DMS53 (cell line): ENCODE measurements around the gene AJM1.
A peak's percentile ranks its signal among the peaks of the same experiment; 100 is the strongest.

Experiments used
- DNase-seq: peaks from one replicate; lab custom pipeline; 2025; lab: John Stamatoyannopoulos, UW

AJM1 gene

DNA sequence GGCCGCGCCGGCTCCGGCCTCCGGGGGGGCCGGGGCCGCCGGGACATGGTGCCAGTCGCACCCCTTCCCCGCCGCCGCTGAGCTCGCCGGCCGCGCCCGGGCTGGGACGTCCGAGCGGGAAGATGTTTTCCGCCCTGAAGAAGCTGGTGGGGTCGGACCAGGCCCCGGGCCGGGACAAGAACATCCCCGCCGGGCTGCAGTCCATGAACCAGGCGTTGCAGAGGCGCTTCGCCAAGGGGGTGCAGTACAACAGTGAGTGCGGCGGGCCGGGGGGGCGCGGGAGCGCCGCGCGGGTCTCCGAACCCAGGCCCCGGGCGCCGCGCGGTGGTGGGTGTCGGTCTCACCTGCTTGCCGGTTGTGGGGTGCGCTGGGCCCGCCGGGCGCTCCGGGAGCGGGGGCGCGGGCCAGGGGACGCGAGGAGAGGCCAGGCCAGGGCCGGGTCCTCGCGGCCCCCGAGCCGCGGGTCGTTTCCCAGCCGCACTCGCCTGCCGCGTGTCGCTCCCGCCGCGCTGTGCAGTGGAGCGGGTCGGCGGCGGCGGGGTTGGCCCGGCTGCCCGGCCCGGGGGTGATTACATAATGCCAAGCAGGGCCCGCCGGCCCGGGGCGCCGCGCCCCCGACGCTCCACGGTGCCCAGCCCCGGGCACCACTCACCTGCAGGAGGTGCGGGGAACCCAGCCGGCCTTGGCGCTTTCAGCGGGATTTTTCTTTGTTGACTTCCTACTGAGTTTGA lies 34.0 kb upstream of the AJM1 start:
- DNase-seq, result peak; percentile 65

- DNase-seq, result peak; percentile 65
Measured at GRCh38 chr9:136808806-136809158, 33.5 kb upstream of the AJM1 start.

GRCh38 chr9:136814725-136815421 lies 27.4 kb upstream of the AJM1 start:
- DNase-seq, result no peak

DNA sequence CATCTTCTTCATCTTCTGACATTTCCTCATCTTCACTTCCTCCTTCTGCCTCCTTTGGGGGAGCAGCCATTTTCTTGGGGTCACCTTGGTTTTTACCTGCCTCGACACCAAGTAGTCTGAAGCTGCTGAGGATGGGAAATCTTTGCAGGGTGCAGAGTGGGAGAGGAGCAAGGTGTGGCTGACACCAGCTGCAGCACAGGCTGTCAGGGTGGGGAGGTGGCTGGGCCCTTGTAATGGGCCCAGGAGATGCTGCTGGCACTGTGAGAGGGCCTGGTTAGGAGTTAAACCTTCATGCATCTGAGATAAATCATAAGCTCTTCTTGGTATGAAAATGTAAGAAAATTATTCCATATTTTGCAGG lies 26.9 kb upstream of the AJM1 start:
- DNase-seq, result no peak

GRCh38 chr9:136820971-136821825 lies 21.1 kb upstream of the AJM1 start:
- no peak for DNase-seq

- no peak for DNase-seq
Measured at GRCh38 chr9:136821826-136822544, 20.3 kb upstream of the AJM1 start.

GRCh38 chr9:136823136-136824046 lies 18.9 kb upstream of the AJM1 start:
- DNase-seq, result peak; percentile 47

GRCh38 chr9:136824496-136825225 lies 17.6 kb upstream of the AJM1 start:
- DNase-seq, result no peak

- no peak for DNase-seq
Measured at GRCh38 chr9:136825295-136826187, 16.7 kb upstream of the AJM1 start.

GRCh38 chr9:136826188-136826541 lies 16.1 kb upstream of the AJM1 start:
- no peak for DNase-seq

DNA sequence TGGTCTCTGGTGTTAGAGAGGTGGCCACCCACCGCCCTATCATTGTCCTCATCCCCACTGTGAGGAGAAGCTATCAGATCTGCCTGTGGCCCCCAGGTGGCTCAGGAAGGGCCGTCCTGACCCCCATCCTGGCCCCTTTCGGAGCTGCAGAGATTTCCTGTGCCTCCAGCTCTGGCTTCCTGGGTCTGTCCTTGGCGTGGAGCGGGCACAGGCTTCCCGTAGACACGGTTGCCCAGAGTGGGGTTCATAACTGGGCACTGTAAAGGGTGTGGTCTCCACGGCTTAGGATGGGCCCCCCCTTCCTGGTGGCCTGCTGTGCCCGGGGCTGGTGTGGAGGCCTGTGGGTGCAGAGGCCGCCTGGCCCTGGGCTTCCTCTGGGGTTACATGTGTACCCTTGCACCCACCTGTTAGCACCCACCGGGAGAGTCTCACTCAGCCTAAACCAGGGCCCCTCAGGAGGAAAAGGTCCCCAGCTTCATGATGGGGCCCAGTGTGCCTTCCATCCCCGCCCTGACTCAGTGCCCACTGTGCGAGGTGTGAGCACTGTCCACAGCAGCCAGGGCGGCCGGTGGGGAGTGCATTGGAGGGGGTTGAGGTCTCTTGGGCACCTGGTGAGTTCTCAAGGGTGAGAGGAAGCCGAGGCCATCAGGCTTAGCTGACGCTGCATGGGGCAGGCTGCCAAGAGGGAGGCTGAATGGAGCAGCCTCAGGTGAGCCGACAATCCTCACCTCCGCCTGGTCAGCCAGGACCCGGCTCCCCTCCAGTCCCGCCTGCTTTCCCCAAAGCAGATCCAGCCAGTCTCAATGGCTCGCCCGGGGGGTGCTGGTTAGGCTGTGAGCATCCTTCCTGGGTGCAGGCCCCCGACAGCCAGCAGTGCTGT lies 15.3 kb upstream of the AJM1 start:
- DNase-seq, result no peak

GRCh38 chr9:136827794-136828473 lies 14.3 kb upstream of the AJM1 start:
- DNase-seq, result no peak

DNA sequence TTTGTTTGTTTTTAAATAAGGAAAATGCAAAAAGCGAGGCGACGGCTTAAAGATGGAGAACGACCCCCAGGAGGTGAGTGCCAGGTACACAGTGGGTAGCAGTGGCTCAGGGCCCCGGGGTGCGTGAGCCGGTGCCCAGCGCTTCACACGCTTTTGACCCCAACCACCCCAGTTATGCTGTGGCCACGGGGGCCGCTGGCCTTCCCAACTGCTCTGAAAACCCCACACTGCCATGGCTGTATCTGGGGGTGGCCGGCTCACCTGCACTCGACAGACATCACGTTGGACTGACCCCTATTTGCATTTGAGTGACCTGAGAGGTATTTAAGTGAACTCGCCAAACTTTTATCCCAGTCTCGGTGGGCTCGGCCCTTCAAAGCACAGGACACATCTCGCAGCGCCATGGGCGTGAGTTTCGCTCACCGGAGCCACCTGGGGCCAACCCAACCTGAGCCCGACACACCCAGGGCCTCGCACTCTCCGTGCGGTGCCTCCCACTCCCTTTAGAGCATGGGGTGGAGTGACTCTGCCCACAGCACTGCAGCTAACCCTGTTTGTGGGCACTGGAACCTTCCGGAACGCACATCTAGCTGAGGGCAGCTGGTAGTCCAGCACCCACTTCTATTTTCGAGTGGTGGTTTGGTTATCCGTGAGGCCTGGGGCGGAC lies 13.7 kb upstream of the AJM1 start:
- DNase-seq, result no peak

DNA sequence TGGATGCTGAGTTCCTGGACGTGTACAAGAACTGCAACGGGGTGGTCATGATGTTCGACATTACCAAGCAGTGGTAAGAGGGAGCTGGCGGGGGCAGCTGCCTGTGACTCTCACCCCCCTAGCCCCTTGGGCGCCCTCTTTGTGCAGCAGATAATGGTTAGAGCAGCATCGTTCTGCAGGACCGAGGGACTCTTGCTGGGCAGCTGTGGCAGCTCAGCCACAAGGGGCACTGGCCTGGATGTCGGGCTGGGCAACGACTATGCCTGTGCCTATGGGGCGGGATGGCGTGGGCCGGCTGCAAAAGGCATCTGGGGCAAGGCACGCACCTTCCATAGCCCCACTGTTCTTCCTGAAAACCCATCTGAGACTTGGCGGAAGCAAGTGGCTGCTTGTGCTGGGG lies 12.9 kb upstream of the AJM1 start:
- no peak for DNase-seq

DNA sequence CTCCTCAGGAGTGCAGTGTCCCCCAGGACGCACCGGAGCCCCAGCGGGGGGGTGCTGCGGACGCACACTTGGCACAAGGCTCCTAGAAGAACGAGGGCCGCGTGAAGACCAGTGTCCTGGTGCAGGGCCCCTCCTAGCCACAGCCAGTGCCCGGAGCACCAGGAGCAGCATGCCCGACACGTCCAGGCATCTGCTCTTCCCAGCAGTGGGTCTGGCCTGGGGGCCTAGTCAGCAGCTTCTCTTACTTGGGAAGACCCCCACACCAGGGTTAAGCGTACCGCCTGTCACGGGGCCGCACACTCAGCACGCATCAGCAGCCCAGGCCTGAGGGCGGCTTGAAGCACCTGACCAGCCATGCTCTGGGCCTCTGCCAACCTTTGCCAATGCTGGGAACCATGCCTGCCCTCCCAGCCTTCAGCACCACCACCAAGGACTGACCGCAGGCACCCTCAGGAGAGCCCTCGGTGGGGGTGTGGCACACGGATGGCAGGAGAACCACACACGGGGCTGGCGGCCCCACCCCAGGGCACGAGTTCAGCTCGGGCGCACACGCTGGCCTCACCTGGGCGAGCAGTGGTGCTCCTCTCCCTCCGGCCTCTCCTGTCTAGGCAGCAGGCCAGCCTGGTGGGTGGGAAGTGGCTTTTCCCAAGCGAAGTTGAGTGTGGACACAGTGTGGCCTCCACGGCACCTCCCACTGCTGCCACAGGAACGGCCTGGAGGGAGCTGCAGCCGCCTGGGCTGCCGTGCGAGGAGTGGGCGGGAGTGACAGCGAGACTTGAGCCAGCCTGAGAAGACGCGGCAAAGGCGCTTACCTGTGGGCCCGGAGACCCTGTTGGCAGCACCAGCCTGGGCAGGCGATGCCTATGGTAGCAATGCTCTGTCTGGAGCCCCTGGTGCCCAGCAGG lies 12.0 kb upstream of the AJM1 start:
- no peak for DNase-seq

DNA sequence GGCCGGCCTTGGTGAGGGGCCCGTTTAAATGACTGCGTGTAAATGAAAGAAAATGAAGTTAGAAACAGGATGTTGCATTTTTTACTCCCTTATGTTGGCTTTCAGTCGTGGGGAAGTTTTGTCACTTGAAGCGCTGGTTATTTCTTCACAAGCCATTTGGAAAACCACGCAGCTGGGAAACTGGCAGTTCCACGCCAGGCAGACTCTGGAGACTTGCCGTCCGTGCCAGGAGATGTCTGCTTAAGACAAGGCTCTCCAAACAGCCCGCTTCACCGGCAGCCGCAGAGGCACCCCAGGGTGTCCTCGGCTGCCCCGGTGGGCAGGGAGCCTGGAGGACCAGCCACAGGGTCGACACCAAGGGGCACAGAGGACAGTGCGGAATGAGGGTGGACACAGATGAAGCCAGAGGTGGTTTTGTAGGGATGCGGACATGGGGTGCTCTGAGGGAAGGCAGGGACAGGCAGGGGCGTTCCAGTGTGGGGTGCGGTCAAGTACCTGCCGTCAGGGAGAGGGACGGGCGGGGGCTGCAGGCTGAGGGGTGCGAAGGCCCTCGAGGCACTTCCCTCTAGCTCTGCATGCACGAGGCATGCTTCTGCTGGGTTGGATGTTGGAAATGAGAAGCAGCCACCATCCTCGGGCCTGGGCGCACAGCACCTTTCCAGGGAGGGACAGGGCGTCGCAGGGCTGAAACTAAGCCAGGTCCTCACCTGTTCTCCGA lies 11.1 kb upstream of the AJM1 start:
- DNase-seq, result no peak
